Measurements from ENCODE around the gene AP5S1. TPM values are rescaled to one million over a fixed set of nuclear protein-coding genes. Genes with fewer than 3 reads are reported as not detected.

AP5S1 gene
- total and polyA plus RNA-seq, 2 of the 13 experiments (the other 11 are each of a cell fraction or from before 2014, with no cell fraction given): 7.9 to 23.2 TPM

- TF ChIP-seq ESRRA (CRISPR knock-in tag; IDR thresholded peaks at IDR 0.05; ENCODE audit: low read depth) (peak; percentile 16; the same call in 1 of the 2 replicates), CREM (IDR thresholded peaks at IDR 0.05) (no peak), CREM (CRISPR knock-in tag; IDR thresholded peaks at IDR 0.05) (no peak), ZNF558 (CRISPR knock-in tag; IDR thresholded peaks at IDR 0.05; ENCODE audit: borderline replicate concordance) (peak; percentile 6; the same call in 1 of the 2 replicates), JARID2 (CRISPR knock-in tag; IDR thresholded peaks at IDR 0.05; ENCODE audit: insufficient replicate concordance) (no peak), ZNF143 (CRISPR knock-in tag; IDR thresholded peaks at IDR 0.05) (peak; percentile 41; the same call in 1 of the 2 replicates), E2F5 (CRISPR knock-in tag; conservative IDR thresholded peaks at IDR 0.05) (no peak), KDM4B (CRISPR knock-in tag; IDR thresholded peaks at IDR 0.05) (no peak; the same call in 1 of the 2 replicates), ZNF160 (CRISPR knock-in tag; IDR thresholded peaks at IDR 0.05) (peak; percentile 85; the same call in 1 of the 2 replicates), ZNF274 (CRISPR knock-in tag; IDR thresholded peaks at IDR 0.05) (peak; percentile 62), ZNF180 (CRISPR knock-in tag; IDR thresholded peaks at IDR 0.05; ENCODE audit: borderline replicate concordance, low read depth) (no peak), ZC3H13 (CRISPR knock-in tag; IDR thresholded peaks at IDR 0.05) (no peak), HOMEZ (CRISPR knock-in tag; IDR thresholded peaks at IDR 0.05; ENCODE audit: low read depth) (no peak; the same call in 1 of the 2 replicates), ZBTB38 (CRISPR knock-in tag; IDR thresholded peaks at IDR 0.05) (no peak; the same call in 1 of the 2 replicates), ZBTB7A (CRISPR knock-in tag; IDR thresholded peaks at IDR 0.05) (peak; percentile 14; the same call in 1 of the 2 replicates), AHR (CRISPR knock-in tag; IDR thresholded peaks at IDR 0.05) (no peak; the same call in 1 of the 2 replicates), ZNF891 (CRISPR knock-in tag; IDR thresholded peaks at IDR 0.05) (no peak), TEAD2 (CRISPR knock-in tag; IDR thresholded peaks at IDR 0.05) (0 out of 2 replicates have a peak, but pooled peaks have one; percentile 84), MAF1 (CRISPR knock-in tag; IDR thresholded peaks at IDR 0.05; ENCODE audit: borderline replicate concordance) (no peak), TERF1 (CRISPR knock-in tag; IDR thresholded peaks at IDR 0.05) (no peak), ZSCAN12 (CRISPR knock-in tag; IDR thresholded peaks at IDR 0.05) (0 out of 2 replicates have a peak, but pooled peaks have one; percentile 84)
- TF ChIP-seq, protein P1, sequence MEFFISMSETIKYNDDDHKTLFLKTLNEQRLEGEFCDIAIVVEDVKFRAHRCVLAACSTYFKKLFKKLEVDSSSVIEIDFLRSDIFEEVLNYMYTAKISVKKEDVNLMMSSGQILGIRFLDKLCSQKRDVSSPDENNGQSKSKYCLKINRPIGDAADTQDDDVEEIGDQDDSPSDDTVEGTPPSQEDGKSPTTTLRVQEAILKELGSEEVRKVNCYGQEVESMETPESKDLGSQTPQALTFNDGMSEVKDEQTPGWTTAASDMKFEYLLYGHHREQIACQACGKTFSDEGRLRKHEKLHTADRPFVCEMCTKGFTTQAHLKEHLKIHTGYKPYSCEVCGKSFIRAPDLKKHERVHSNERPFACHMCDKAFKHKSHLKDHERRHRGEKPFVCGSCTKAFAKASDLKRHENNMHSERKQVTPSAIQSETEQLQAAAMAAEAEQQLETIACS (CRISPR knock-in tag; IDR thresholded peaks at IDR 0.05): peak; percentile 79
- TF ChIP-seq, protein P2, sequence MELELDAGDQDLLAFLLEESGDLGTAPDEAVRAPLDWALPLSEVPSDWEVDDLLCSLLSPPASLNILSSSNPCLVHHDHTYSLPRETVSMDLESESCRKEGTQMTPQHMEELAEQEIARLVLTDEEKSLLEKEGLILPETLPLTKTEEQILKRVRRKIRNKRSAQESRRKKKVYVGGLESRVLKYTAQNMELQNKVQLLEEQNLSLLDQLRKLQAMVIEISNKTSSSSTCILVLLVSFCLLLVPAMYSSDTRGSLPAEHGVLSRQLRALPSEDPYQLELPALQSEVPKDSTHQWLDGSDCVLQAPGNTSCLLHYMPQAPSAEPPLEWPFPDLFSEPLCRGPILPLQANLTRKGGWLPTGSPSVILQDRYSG (CRISPR knock-in tag; IDR thresholded peaks at IDR 0.05): peak; percentile 72; the same call in 1 of the 2 replicates
Observed at GRCh38 chr20:3846378-3846739, 26.0 kb downstream of the AP5S1 start (continued).

All from HepG2 (cell line).